UCSD-AML1 (cell line): ENCODE results near the gene KCNJ9.

Experiments
- DNase-seq: peaks from one replicate; lab custom pipeline; 2025; ENCODE audit not compliant: unreplicated experiment; lab: John Stamatoyannopoulos, UW

Gene KCNJ9

DNA sequence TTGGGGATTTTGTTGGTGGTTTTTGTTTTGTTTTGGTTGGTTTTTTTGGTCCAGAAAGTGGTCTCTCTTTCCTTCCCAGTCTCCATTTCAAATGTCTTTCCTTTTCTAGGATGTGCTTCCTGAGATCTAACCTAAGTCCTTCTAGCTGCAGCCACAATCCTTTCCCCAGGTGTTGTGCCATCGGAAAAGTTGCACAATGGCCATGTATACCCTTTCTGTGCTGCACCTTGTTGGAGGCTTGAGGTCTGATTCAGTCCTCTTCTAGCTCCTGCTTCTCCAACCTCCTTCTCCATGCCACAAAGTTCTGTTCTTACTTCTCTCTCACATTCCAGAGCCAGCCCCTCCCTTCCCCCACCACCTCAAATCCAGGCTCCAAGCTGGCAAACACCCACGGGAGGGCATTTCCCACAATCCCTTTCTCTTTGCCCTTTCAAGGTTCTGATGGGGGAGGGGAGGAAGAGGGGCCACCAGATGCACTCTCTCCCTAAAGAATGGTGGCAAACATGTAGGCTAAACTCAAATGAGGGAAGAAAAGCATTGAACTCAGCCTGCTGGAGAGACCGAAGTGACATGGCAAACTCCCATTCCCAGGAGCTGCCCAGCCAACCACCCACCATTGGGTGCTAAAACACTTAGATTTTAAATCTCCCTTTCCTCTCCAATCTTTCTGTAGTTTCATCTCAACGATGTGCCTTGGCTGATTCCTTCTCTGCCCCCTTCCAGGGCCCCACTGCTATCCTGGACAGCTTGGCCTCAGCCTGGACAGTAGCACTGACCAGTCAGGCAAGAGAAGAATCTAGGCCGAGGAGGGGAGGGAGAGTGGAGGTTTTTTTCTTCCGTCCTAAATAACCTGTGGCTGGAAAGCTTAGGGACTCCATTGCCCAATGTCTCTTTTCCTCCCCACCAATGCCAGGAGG, 14.3 kb upstream of the KCNJ9 start:
- no peak for DNase-seq

- DNase-seq = no peak
Observed at GRCh38 chr1:160068225-160068624, 13.1 kb upstream of the KCNJ9 start.

- DNase-seq = no peak
Observed at GRCh38 chr1:160069460-160070231, 11.7 kb upstream of the KCNJ9 start, which contains the start of gene KCNJ10. TSS of gene KCNJ10 (minus strand) at chr1:160070160. CDS start at chr1:160042532, 27,628 bp downstream.

GRCh38 chr1:160070243-160071163, 10.8 kb upstream of the KCNJ9 start:
- peak; percentile 34 for DNase-seq

GRCh38 chr1:160071289-160071688, 10.0 kb upstream of the KCNJ9 start:
- DNase-seq = no peak

- no peak for DNase-seq
Observed at GRCh38 chr1:160074865-160075264, 6.5 kb upstream of the KCNJ9 start.

DNA sequence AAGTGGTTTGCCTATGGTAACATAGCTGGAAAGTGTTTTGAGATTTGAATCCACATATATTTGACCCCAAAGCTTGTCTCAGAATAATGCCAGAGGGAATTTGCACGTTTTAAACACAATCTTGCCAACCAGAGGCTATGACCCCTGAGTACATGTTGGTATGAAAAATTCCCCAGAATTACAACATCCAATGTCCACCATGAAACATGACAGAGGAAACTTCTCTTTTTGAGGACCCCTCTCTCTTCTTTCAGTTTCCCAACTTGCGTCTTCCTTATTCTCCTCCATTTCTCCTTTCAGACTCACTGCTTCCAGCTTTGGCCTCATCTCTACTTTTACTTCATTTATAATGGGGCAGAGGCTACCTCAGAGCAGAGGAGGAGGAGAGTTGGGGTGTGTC, 5.5 kb upstream of the KCNJ9 start:
- DNase-seq = no peak

GRCh38 chr1:160076295-160076694, 5.0 kb upstream of the KCNJ9 start:
- no peak for DNase-seq

- DNase-seq = no peak
Observed at GRCh38 chr1:160077486-160077885, 3.9 kb upstream of the KCNJ9 start.

DNA sequence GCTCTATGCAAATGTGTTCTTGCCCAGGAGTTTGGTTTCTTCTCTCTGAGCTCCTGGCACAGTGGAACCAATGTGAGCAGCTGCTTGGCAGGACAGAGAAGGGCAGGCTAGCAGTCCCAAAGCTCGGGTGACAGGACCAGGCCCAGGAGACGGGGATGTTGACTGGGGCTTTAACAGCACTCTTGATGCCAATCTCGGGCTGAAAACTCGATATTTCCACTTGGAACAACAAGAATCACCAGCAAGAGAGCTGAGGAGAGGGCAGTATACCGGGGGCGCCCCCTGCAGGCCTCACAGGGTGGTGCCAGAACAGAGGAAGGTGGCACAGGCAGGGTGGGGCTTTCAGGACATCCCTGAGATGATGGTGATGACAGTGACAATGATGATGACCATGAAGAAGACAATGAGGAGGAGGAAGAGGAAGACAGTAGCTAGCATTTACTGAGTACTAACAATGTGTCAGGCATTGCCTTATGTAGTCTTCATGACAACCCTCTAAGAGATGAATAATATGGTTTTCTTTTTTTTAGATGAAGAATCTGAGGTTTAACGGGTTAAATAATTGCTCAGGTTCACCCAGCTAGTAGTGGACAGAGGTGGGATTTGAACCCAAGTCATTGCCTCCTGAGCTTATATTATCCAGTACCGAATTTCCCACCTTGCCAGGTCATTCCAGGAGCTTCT, 2.7 kb upstream of the KCNJ9 start:
- peak; percentile 58 for DNase-seq

DNA sequence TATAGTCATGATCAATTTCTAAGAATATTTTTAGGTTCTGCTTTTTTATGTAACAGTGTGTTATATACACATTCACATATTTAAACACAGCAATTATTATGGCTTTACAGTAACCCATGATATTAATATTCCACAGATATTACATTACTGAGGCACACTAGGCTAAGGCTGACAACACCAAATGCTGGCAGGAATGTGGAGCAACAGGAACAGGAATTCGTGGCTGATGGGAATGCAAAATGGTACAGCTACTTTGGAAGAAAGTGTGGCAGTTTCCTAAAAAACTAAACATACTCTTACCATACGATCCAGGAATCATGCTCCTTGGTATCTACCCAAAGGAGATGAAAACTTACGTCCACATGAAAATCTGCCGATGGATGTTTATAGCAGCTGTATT, 1.9 kb upstream of the KCNJ9 start:
- no peak for DNase-seq

DNA sequence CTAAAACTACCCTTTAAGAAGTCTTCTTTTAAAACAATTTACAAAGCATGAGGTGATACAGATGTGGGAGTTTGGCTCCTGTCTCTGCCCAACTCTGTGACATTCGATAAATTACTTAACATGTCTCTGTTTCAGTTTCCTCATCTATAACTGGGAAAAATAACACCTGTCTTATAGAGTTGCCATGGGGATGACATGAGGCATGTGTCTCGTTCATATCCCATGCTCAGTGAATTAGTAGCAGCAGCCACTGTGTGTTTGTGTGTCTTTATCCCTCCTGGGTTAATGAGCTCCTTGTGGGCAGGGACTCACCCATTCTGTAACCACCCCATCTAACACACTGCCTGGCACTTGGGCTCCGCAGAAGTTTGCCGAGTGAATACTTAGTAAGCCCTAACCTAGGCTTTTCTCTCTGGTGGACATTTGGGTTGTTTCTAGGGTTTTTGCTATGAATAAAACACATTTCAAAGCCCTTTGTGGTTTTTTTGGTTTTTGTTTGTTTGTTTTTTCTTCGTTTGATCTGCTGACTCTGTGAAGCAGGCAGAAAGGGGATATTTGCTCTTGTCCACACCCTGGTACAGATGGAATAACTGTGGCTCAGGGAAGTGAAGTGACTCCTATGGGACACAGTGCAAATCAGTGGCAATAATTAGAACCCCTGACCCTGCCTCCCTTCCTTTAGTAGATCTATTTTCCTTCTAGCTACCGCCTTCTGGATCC, 797 bp upstream of the KCNJ9 start:
- DNase-seq = no peak

- no peak for DNase-seq
Observed at GRCh38 chr1:160082487-160082886, 1.1 kb downstream of the KCNJ9 start.

DNA sequence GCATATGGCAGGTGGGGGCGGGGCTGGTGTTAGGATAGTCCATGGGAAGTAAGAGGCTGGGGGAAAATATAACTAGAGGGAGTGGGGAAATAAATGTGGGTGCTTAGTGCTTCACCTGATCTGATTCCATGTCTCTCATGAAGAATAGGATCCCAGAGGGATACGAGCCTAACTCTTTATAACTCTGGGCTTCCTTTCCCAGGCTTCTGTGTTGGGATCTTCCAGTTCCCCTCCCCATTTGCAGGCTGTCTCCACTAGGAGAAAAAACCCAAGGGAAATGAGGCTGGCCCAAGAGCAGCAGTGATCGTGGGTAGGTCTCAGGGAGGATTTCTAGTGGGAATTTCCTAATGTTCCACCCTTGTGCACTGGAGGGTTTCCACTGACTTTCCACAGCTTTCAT, 1.6 kb downstream of the KCNJ9 start:
- no peak for DNase-seq

GRCh38 chr1:160083968-160084770, 2.8 kb downstream of the KCNJ9 start:
- DNase-seq = peak; percentile 29

DNA sequence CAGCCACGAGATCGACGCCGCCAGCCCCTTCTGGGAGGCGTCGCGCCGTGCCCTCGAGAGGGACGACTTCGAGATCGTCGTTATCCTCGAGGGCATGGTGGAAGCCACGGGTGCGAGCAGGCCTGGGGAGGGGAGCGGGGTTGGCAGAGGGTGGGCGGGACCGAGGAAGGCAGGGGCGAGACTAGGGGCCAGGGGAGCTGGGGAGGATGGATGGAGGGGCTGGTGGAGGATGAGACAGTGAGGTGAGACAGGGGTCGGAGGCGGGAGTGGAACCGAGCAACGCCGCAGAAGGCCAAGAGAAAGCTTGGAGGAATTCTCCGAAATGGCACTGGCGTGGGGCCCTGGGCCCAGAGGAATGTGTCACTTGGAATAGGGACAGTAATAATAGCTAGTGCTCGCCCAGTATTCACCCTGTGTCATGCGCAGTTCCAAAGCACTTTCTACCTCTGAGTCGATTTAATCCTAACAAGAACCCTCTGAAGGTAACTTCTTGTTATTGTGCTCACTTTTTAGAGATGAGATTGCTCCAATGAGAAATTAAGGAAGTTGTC, 3.5 kb downstream of the KCNJ9 start:
- DNase-seq = no peak

DNA sequence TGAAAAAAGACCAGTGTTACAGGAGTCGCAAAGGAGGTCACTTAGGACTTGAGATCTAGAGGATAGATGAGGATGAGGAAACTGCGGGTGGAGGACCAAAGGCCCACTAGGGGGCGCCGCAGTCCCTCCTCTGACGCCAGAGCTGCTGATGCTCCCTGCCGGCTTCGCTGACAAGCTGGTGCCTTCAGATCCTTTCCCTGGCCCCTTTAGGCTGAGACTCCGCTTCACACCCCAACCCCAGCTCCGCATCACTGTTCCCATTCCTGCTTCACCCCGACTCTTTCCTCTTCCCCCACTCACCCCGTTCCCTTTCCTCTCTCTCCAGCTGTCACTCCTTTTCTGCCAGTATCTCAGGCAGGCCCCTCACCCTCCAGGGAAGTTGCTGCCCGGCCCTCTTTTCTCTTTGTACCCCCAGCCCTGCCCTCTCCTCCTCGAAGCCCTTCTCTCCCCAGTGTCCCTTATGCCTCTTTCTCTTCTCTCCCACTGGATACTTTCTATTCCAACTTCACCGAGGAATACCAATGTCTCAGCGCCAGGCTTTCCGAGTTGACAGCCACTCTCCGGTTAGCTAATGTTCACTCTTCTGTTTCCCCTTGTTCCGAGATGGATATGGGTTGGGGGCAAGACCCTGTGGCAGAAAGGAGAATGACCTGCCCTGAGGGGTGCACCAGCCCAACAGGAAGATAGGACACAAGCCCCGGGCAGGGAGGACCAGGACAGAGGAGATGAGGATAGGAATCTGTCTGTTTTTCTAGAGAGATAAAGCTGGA, 4.5 kb downstream of the KCNJ9 start:
- peak; percentile 79 for DNase-seq

- no peak for DNase-seq
Observed at GRCh38 chr1:160086456-160086892, 5.1 kb downstream of the KCNJ9 start.
